Liver (tissue), 3 donors: ENCODE data around the gene AKT3.

Experiments used
- EGR1 ChIP-seq, 2 donors: IDR thresholded peaks; 2 replicates each; pipeline ENCODE4 v1.6.1; 2016 to 2018; ENCODE audit warnings: antibody characterized with exemption in 2 of 2, low read depth in 2 of 2
- TAF1 ChIP-seq: conservative IDR thresholded peaks from 2 replicates; pipeline ENCODE4 v1.6.1; 2016; ENCODE audit warnings: antibody characterized with exemption, mild to moderate bottlenecking
- TF ChIP-seq, protein P1 (sequence below): fragments of 150-350 bp; IDR thresholded peaks from 2 replicates; pipeline ENCODE4 v1.5.1; 2017; ENCODE audit warnings: improper control_type of control experiment, low read depth, low read length; ENCODE audit not compliant: missing input control
- donor health status: healthy.
- donor health status: healthy.

DNA sequence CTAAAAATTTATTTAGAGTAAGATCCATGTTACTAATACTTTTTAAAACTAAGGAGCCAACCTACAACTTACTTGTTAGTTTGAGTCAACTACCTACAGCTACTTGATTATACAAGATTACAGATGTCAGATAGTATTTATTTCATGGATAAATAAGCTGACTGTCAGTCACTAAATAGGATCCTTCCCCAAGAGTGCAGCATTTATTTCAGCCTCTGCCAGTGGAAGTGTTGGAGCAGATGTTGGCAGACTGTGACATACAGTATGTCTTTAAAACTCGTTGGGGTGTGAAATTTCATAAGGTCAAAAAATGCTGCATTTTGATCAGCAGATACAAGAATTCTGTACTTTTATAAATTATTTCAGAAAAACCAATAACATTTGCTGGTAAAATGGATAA, 156.2 kb downstream of the AKT3 start:
- TF ChIP-seq, protein P1, sequence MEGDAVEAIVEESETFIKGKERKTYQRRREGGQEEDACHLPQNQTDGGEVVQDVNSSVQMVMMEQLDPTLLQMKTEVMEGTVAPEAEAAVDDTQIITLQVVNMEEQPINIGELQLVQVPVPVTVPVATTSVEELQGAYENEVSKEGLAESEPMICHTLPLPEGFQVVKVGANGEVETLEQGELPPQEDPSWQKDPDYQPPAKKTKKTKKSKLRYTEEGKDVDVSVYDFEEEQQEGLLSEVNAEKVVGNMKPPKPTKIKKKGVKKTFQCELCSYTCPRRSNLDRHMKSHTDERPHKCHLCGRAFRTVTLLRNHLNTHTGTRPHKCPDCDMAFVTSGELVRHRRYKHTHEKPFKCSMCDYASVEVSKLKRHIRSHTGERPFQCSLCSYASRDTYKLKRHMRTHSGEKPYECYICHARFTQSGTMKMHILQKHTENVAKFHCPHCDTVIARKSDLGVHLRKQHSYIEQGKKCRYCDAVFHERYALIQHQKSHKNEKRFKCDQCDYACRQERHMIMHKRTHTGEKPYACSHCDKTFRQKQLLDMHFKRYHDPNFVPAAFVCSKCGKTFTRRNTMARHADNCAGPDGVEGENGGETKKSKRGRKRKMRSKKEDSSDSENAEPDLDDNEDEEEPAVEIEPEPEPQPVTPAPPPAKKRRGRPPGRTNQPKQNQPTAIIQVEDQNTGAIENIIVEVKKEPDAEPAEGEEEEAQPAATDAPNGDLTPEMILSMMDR: no peak
- TF ChIP-seq EGR1 (IDR thresholded peaks at IDR 0.05; ENCODE audit: low read depth in 2 of 2) (no peak), TAF1 (no peak)
